GM18508 (cell line): ENCODE data around the gene NAALAD2.
A peak's percentile ranks its signal among the peaks of the same experiment; 100 is the strongest.
"Not testable (repeated sequence)": the region's sequence is repeated elsewhere in the genome, so short reads cannot be mapped to it uniquely, and the experiment has no call there.

Source experiments
- ATAC-seq: cut with Tn5 transposase; IDR thresholded peaks from one replicate; pipeline ENCODE4 v1.9.1; 2021; ENCODE audit warnings: moderate number of reproducible peaks; ENCODE audit not compliant: insufficient read depth, unreplicated experiment

The NAALAD2 gene

DNA sequence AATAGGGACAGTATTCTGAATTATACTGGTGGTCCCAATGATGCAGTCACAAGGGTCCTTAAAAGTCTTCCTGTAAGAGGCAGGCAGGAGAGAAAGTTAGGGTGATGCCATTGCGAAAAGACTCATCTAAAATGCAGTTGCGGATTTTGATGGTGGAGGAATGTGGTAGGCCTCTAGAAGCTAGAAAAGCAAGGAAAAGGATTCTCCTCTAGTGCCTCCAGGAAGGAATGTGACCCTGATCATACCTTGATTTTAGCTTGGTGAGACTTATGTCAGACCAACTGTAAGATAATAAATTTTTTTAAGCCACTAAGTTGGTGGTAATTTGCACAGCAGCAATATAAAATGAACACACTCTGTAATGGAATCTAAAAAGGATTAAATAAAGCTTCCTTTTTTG lies 54.5 kb downstream of the NAALAD2 start:
- ATAC-seq, result no peak

DNA sequence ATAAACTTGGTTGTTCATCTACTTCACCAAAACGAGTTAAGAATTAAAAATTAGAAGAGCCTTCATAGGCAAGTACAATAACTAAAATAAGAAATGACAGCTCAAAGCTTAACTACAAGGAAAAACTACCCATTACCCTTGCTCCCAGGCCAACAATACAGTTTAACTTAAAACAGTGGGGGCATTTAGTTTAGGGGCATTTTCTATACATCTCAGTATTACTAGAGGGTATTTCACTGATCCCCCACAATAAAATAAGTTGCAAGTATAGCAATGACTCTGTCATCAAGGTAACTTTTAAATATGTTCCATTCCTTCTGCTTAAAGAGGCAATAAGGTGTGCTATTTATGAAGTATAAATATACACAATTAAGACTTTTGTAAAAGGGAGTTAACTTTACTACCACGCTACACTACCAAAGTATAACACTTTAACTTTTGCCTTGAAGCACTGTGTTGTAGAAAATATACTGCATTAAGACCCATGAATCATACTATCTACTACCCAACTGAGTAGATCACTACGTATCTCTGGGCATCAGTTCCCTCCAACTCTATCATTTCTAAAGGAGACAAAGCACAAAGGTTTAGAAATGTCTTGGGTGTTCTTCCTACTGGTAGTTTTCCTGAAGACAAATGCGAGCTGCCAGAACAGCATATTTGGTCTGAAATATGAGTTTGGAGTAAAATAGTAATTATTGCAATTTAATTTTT lies 58.6 kb downstream of the NAALAD2 start:
- ATAC-seq, result no peak

DNA sequence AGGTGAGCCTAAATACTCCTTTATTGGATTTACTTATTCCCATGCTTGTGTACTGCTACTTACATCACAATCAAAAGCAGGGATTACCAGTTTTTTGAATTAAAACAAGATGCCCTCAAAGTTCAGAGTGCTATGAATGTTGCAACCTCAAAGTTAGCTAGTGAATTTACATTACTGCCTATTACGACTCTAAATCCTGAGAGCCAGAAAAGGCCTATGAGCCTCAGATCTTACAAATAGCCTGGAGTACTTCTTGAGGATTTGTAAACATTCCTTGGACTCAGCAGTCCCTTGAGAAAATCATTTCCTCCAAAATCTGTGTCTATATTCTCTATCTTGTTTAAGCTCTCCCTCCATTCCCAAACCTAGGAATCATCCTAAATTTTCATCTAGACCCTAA lies 62.9 kb downstream of the NAALAD2 start:
- no peak for ATAC-seq

DNA sequence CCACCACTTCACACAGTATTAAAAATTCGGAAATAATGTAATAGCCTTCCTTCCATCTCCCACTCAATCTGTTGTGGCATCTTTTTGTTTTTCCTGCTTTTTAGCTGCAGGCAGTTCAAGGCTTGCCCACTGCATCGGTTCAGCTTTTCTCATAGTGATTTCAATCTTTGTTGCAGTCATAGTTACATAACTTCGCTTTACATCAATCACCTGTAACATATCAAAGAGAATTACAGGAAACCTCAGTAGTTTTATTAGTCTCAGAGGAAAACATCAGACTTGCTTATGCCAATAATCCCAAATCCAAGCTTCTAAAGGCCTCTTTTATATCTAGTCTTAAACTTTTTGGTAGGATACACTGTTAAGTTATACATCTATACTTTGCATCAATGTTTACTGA lies 67.9 kb downstream of the NAALAD2 start:
- ATAC-seq, result no peak

DNA sequence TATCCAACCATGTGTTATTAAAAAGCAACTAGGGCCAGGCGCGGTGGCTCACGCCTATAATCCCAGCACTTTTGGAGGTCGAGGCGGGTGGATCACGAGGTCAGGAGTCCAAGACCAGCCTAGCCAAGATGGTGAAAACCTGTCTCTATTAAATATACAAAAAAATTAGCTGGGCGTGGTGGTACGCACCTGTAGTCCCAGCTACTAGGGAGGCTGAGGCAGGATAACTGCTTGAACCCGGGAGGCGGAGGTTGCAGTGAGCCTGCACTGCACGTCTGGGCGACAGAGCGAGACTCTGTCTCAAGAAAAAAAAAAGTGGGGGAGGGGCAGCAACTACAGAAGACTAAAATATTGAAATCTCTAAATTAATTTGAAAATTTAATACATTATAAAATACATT lies 69.9 kb downstream of the NAALAD2 start:
- ATAC-seq, result no peak

DNA sequence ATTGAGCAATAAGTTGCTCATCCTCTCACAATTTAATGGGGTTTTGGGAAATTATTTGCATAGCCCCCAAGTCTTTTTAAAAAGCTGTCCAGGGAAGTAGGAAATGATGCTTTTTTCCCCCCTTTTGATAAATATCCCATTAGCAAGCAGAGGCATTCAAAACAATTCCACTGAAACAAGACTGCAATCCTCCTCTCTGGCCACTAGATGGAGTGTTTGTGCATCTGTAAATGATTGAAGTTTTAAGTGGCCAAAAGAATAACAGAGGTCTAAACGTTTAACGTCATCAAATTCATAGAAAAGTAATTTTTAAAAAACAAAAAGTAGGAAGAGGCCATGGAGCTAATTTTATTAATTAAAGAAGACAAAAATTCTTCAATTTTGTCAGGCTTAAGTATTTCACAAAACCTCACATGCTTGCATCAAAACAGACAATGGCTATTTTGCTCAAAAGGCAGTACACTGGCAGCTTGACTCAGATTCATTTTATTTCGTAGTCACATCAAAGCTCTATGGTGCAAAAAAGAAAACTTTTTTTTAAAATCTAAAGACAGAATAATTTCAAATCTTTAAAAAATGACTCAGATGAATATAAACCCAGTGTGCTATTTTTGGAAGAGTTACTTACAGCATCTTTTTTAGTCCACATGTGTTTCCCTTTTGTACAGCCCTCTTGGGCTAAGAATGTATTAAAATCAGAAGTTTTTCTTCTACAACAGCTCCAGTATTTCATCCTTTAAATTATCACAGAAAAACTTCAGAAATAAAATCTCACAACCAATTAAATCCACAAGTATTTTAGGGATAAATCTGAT lies 70.6 kb downstream of the NAALAD2 start:
- no peak for ATAC-seq

DNA sequence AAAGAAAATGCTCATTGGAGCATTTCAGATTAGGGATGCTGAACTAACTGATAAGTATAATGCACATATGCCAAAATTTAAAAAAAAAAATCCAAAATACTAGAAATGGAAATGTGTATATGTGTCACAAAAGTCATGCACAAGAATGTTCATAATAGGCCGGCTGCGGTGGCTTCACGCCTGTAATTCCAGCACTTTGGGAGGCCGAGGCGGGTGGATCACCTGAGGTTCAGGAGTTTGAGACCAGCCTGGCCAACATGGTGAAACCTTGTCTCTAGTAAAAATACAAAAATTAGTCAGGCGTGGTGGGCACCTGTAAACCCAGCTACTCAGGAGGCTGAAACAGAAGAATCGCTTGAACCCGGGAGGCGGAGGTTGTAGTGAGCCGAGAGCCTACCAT lies 73.5 kb downstream of the NAALAD2 start:
- not testable (repeated sequence) for ATAC-seq

DNA sequence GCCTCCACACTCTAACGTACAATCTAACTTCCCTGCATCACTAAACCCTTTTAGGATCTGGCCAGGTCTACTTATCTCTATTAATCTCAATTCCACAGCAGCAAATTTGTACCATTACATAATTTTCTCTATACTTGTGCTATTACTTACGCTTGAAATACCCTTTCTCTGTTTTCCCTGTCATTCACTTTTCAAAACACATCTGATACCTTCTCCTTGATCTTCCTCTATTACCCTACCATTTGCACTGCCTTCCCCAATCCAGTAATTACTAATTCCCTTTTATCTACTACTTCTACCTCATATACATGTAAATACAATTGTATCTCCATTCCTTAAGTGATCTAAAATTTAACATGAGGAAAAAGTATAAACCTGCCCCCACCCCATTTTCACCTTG lies 74.4 kb downstream of the NAALAD2 start:
- no peak for ATAC-seq

DNA sequence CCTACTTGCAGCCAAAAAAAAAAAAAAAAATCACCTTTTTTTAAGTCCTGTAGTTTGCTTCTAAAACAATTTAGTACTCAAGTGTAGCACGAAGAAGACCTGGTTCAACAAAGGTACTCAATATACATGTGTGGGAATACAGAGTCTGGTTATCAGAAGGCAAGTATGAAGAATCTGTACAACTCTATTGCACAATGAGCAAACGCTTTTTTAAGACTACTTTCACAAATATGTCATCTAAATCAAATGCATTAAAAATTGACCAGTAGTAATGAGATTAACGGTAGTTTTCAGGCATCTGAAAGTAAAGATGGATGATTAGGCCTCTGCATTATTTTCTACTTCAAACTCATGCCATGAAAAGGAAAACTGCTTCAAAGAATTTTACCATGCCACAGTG lies 78.9 kb downstream of the NAALAD2 start:
- ATAC-seq, result no peak

DNA sequence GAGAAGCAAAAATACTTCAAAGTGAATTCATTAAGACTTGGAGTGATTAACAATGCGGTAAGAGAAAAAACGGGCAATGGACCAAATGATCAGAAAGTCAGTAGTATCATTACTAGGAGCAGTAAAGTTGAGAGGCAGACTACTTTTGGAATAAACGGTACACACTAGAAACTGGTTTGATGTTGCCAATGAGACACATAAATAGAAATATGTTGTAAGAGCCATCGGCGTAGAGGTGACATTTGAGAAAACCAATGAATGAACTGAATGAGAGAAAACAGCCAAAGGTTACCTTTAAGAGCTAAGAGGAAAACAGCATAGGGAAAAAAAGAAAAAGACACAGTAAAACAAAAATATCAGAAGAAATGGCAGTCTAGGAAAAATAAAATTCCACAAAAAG lies 82.1 kb downstream of the NAALAD2 start:
- no peak for ATAC-seq

DNA sequence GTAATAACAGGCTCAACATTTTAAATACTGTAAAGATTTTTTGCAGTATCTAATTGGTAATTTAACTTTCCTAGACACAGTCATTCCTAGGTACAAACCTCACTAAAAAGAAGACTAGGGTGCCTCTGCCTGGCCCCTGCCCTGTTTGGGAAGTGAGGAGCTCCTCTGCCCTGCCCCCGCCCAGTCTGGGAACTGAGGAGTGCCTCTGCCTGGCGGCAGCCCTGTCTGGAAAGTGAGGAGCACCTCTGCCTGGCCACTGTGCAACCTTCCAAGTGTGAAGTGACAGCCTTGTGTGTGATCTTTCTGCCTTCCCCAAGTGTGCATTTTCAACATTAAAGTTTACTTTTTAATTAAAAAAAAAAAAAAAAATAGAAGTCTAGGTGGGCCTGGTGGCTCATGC lies 84.1 kb downstream of the NAALAD2 start:
- no peak for ATAC-seq

DNA sequence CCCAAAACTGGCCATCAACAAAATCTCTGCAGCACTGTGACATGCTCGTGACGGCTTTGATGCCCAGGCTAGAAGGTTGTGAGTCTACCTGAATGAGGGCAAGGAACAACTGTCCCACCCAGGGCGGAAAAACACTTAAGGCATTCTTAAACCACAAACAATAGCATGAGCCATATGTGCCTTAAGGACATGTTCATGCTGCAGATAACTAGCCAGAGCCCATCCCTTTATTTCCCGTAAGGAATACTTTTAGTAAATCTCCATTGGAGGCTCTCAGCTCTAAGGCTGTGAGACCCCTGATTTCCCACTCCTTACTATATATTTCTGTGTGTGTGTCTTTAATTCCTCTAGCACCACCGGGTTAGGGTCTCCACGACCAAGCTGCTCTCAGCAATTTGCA lies 85.0 kb downstream of the NAALAD2 start:
- no peak for ATAC-seq

DNA sequence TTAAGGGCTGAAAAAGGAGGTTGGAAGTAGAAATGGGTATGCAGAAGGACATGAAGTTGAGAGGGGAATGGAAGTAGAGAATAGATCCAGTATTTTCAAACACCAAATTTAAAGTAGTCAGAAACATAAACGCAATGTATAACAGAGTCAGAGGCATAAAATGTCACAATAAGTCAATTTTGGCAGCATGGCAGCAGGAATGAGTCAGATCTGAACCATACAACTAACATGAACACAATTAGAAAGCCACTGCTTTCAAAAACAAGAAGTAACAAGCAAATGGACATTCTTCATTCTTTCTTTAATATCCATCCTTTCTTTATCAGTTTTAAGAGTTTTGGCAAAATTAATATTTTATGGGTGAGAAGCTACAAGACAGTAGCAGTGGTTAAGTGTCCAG lies 85.9 kb downstream of the NAALAD2 start:
- ATAC-seq, result no peak

DNA sequence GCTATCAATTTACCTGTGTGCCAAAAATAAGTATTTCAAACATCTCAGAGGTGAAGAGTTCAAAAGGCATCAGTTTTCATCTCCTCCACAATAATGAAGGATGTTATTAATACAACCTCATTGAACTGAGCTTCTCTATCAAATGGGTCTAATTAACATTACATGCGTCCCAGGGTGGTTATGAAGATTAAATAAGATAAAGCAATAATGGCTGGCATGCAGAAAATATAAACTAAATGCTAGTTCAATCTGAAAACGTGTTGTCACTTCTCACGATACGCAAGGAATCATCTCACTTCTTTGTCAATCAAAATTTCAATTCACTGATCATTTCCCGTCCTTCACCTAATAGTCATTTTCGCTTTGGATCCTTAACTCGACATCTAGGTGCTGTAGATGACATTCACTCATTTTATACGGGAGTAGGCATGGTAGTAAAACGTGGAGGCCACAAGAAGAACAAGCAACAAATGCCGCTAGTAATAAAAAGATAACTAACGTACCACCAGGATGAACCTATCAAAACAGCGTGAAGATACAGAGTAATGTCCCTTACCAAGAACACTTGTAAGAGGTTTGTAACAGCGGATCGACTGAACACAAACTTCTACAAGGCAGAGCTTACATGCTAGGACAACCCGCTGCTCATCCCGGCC lies 87.5 kb downstream of the NAALAD2 start:
- ATAC-seq, result peak; percentile 13

DNA sequence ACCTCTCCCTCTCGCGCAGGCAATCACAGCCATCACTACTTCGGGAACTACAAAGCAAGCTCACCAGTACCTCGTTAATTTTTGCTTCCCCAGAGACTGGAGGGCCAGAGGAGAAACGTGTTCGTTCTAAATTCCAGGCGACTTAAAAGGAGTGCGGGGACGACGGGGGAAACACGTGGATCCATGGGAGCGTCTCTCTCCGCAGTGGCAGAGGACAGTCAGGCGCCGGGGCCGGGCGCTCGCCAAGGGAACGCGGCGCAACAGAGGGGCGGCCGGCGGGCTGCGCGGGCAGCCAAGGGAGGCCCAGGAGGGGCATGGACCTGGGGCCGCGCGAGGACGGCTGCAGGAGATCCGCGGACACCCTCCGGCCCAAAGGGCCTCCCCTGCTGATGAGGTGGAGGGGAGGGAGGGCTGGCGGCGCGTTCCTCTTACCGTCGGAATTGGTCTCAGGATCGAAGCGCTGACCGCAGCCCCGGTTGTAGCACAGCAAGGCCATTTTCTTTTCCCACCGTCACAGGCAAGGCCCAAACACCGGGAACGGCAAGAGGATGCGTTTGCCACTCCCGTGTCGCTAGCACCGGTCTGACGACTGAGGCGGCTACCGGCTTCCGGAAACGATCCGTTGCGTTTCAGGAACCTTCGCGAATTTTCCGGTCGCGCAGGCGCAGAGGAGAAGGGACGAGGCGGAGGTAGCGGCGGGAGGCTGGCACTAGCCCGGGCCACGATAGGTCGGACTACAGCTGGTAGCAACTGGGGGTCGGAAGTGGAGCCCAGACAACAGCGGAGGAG lies 88.2 kb downstream of the NAALAD2 start, which contains the start of gene CHORDC1:
Gene CHORDC1, minus strand, starts transcription at position 591 of the 789 bp plus-strand sequence. Its CDS starts 95 bp downstream, at position 496.
- peak; percentile 82 for ATAC-seq

DNA sequence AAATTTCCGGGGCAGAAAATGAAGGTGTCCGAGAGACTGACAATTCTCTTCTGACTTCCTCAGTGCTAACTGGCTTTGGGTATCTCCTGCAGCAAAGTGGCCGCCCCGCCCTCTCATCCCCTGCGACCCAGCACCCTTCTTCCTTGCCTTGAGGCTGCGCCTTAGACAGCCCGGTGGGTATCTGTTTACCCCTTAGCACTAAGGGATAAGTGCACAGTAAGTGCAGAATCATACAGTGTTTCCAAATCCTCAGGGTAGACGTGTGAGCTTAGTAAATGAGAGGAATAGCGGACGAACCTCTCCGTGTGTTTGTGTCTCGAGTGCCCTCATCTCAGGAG lies 88.8 kb downstream of the NAALAD2 start:
- peak; percentile 42 for ATAC-seq

DNA sequence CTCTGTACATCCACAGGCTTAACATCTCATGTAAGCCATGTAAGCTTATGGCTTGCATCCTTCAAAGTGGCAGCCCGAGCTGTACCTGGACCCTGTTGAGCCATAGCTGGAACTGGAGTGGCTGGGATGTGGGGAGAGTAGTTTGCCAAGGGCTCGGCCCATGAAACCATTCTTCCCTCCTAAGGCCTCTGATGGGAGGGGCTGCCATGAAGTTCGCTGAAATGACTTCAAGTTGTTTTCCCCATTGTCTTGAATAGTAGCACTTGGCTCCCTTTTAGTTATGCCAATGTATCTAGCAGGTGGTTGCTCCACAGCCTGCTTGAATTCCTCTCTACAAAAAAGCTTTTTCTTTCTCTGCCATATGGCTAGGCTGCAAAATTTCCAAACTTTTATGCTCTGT lies 93.6 kb downstream of the NAALAD2 start:
- ATAC-seq, result no peak

DNA sequence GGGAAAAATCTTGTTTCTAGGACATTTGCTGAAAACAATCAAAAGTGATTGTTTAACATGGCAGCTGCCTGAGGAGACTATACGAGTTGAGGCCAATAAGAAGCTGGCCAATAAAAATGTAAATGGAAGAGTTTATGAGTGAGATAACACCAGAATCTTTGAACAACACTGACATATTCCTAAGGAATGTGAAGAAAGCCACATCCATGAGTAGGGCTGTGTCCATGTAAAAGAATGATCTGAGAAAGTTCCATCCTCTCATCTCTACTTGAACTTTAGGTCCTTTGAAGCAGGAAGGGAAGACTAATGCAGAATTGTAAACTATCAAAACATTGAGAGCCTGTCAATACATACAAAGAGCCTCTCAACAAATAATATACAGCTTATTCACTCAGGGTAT lies 95.3 kb downstream of the NAALAD2 start:
- ATAC-seq, result no peak

DNA sequence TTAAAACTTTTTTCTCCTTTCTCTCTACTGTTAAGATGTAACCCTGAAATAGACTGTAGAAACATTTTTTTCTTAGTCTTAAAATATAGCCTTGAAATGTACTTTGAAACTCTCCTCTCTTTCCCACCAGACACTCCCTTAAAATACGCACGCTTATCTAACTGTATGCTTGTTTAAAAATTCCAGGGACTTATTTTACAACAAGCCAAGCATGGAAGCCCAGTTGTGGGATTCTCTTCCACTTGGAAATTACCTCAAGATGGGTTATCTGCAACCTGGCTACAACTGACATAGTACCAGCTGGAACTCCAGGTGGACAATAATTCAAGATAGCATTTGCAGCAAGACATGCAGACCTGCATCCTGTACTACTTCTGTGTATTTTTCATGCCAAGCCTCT lies 100.5 kb downstream of the NAALAD2 start:
- no peak for ATAC-seq

DNA sequence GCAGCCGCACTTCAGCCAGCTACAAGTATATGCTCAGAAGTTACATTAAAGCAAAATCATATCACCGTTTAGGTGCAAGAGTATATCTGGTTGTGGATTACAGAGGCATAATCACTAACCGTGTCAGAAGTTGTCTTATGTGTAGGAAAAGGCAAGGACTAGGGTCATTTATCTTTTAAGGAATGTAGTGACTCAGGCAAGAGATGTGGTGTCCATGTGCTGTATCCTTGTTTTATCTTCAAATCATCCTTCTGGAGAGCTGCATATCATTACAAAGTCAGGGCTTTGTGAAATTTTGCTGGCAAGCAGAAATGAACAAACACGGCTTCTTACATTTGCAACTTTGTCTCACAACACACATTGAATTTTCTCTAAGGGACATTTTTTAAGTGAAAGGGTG lies 101.1 kb downstream of the NAALAD2 start:
- no peak for ATAC-seq

DNA sequence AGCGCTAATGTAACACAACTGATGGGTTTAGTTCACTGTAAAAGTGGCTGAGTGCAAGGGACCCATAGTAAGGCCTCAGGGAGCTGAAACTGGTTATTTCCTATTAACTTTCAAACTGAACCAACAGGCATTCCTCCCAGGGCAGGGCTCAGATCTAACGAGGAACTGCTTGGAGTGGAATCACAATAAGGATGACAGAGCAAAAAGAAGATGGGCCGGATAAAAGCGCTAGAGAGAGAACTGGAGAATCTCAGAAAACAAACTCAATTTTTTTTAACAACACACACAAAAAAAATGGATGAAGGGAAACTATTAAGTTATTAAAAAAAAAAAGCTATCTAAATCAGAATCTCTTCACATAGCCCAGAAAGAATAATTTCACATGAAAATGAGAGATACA lies 102.5 kb downstream of the NAALAD2 start:
- ATAC-seq, result no peak
